Sigmoid colon (tissue), 4 donors: ENCODE measurements around the gene GEMIN7.

Experiments used
- EP300 ChIP-seq, 4 donors: sonication (generic); formaldehyde crosslinking; IDR thresholded peaks; one replicate each; pipeline ENCODE4 v1.6.1; 2017; ENCODE audit warnings: antibody characterized with exemption in 4 of 4
- POLR2A ChIP-seq, 2 donors: fragments of 450-650 bp; IDR thresholded peaks; one replicate each; pipeline ENCODE4 v1.6.1; 2016; ENCODE audit warnings: antibody characterized with exemption in 2 of 2, mild to moderate bottlenecking in 2 of 2, moderate library complexity in 2 of 2
- POLR2AphosphoS5 ChIP-seq, 4 donors: sonication (generic); formaldehyde crosslinking; IDR thresholded peaks; one replicate each; pipeline ENCODE4 v1.6.1; 2017; ENCODE audit warnings: antibody characterized with exemption in 4 of 4
- TF ChIP-seq, protein P1 (sequence below), 4 experiments: fragments of 450-650 bp in 3 of 4; fragments of 200-600 bp in 1 of 4; IDR thresholded peaks; one replicate each; pipeline ENCODE4 v1.5.1; 2016 to 2019; ENCODE audit warnings: antibody characterized with exemption in 4 of 4, mild to moderate bottlenecking in 3 of 4, moderate library complexity in 2 of 4

- TF ChIP-seq, protein P1, sequence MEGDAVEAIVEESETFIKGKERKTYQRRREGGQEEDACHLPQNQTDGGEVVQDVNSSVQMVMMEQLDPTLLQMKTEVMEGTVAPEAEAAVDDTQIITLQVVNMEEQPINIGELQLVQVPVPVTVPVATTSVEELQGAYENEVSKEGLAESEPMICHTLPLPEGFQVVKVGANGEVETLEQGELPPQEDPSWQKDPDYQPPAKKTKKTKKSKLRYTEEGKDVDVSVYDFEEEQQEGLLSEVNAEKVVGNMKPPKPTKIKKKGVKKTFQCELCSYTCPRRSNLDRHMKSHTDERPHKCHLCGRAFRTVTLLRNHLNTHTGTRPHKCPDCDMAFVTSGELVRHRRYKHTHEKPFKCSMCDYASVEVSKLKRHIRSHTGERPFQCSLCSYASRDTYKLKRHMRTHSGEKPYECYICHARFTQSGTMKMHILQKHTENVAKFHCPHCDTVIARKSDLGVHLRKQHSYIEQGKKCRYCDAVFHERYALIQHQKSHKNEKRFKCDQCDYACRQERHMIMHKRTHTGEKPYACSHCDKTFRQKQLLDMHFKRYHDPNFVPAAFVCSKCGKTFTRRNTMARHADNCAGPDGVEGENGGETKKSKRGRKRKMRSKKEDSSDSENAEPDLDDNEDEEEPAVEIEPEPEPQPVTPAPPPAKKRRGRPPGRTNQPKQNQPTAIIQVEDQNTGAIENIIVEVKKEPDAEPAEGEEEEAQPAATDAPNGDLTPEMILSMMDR (IDR thresholded peaks at IDR 0.05): no peak
- TF ChIP-seq POLR2AphosphoS5 (IDR thresholded peaks at IDR 0.05) (no peak), POLR2A (IDR thresholded peaks at IDR 0.05) (no peak), EP300 (IDR thresholded peaks at IDR 0.05) (no peak)
Observed at GRCh38 chr19:45114116-45114515, 35.1 kb downstream of the GEMIN7 start.
